GM12875 (cell line): ENCODE measurements around the gene LITAF.
"Not testable (repeated sequence)": the region's sequence is repeated elsewhere in the genome, so short reads cannot be mapped to it uniquely, and the experiment has no call there.

Experiments used
- H3K4me3 ChIP-seq: one replicate; pipeline ENCODE4 v1.5.1; 2011; ENCODE audit warnings: low read depth, low read length, control low read depth
- TF ChIP-seq, protein P1 (sequence below): IDR thresholded peaks from 2 replicates; pipeline ENCODE4 v1.5.1; 2011; ENCODE audit warnings: low read depth, mild to moderate bottlenecking, control low read depth, inconsistent platforms, low read length, moderate library complexity, borderline replicate concordance; ENCODE audit not compliant: insufficient read depth

LITAF gene

DNA sequence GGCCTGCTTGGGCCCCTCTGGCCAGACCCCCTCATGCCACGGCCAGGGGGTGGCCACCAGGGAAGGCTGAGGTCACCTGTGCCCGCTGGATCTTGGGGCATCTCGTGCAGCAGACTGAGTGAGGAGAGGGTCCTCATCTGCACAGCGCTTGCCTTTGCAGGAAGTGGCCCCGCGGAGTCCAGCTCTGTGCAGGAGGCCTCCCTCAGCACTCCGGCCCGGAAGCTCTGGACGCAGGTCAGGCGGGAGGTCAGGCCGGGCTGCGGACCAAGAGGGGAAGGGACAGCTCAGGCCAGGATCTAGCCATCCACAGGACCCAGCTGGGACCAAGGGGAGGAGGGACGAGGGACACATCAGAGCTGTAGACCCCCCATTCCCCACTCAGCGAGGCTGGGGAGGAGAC is 72.4 kb downstream of the LITAF start:
- TF ChIP-seq, protein P1, sequence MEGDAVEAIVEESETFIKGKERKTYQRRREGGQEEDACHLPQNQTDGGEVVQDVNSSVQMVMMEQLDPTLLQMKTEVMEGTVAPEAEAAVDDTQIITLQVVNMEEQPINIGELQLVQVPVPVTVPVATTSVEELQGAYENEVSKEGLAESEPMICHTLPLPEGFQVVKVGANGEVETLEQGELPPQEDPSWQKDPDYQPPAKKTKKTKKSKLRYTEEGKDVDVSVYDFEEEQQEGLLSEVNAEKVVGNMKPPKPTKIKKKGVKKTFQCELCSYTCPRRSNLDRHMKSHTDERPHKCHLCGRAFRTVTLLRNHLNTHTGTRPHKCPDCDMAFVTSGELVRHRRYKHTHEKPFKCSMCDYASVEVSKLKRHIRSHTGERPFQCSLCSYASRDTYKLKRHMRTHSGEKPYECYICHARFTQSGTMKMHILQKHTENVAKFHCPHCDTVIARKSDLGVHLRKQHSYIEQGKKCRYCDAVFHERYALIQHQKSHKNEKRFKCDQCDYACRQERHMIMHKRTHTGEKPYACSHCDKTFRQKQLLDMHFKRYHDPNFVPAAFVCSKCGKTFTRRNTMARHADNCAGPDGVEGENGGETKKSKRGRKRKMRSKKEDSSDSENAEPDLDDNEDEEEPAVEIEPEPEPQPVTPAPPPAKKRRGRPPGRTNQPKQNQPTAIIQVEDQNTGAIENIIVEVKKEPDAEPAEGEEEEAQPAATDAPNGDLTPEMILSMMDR: no peak
- H3K4me3 ChIP-seq: no peak overlapping the region

DNA sequence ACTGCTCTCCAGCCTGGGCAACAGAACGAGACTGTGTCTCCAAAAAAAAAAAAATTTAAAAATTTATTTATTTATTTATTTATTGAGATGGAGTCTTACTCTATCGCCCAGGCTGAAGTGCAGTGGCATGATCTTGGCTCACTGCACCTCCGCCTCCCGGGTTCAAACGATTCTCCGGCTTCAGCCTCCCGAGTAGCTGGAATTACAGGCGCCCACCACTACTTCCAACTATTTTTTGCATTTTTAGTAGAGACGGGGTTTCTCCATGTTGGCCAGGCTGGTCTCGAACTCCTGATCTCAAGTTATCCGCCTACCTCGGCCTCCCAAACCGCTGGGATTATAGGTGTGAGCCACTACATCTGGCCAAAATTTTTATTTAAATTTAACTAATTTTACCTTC is 73.4 kb downstream of the LITAF start:
- not testable (repeated sequence) for H3K4me3 ChIP-seq

DNA sequence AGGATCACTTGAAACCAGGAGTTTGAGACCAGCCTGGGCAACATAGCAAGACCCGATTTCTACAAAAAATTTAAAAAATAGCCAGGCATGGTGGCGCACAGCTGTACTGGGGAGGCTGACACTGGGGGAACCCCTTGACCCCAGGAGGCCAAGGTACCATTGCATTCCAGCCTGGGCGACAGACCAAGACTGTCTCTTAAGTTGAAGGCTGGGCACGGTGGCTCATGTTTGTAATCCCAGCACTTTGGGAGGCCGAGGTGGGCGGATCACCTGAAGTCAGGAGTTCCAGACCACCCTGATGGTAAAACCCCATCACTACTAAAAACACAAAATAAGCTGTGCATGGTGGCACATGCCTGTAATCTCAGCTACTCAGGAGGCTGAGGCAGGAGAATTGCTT is 74.9 kb downstream of the LITAF start:
- TF ChIP-seq, protein P1: no peak
- H3K4me3 ChIP-seq: no peak overlapping the region

DNA sequence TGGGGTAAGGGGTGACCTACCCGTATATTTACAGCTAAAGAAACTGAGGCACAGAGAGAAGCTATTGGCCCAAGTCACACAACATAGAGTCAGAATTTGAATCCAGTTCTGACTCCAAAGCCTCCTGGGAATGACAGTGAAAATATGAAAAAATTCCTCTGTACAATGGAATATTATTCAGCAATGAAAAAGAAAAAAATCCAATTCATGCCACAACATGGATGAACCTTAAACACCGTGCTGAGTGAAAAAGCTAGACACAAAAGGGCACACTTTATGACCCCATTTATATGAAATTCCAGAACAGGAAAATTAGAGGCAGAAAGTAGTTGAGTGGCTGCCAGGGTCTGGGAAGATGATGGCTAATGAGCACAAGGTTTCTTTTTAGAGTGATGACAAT is 75.4 kb downstream of the LITAF start:
- no peak overlapping the region for H3K4me3 ChIP-seq
- TF ChIP-seq, protein P1: no peak

DNA sequence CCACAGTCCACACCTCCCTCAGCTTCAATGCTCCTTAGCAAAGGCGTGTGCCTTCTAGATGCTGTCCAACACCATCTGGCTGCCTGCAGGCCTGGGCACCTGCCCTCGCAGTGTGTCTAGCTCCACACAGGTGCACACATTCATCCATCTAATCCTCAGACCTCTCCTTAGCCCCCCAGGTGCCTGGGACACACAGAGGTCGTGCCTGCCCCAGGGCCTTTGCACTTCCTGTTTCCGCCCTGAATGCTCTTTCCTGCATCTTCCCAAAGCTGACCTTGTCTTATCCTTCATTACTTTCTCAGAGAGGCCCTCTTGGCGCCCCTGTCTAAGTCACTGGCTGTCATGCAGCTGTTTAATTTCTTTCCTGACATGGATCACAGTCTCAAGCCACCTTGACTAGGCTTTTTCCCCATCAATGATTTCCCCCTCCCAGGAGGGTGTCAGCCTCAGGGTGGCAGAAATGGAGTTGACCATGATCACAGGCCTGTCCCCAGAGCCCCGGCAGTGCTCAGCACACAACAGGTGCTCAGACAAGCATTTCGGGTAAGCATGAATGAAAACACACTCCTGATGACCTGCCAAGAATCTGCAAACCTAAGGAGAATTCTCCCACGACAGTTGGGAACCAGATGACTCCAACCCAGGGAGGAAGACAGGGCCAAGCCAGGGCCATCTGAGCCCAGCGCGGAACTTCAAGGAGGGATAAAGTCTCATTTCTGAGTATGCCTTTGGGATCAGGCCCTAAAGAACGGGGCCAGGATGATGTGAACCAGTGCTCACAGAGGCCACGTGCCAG is 76.3 kb downstream of the LITAF start:
- TF ChIP-seq, protein P1: no peak

DNA sequence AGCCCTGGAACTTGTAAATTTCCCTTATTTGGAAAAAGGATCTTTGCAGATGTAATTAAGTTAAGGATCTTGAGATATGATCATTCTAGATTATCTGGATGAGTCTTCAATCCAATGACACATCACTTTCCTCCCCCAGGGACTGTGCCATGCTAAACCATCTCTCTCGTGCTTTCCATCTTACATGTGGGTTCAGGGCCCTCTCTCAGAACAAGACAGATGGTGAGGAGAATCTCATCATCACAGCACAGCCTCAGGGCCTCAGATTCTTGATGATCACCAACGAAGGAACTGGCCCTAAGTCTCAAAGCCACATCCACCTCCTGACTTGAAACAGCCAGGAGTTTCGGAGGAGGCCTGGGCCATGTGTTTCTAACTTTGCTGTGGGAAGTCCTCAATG is 78.7 kb downstream of the LITAF start:
- TF ChIP-seq, protein P1: no peak
- H3K4me3 ChIP-seq: no peak overlapping the region

More for the DNA sequence above, 76.3 kb downstream of the LITAF start:
- H3K4me3 ChIP-seq: no peak overlapping the region

DNA sequence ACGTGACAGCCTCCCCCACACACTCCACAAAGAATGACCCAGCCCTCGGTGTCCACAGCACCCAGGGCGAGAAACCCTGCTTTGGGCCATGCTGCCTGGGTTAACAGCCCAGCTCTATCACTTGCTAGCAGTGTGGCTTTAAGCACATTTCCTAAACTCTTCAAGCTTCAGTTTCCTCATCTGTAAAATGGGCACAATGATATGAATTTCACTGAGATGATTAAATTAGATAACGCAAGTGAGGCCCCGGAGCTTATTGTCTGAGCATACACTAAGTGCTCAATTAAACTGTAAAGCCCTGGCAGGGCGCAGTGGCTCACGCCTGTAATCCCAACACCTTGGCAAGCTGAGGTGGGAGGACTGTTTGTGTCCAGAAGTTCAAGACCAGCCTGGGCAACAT is 79.4 kb downstream of the LITAF start:
- TF ChIP-seq, protein P1: no peak
- no peak overlapping the region for H3K4me3 ChIP-seq
